K562 (cell line): ENCODE measurements around the gene PRM3. TPM values are rescaled to one million over a fixed set of nuclear protein-coding genes. Genes with fewer than 3 reads are reported as not detected.
A peak's percentile ranks its signal among the peaks of the same experiment; 100 is the strongest.

Experiments
- ADNP ChIP-seq: fragments of 200-800 bp; sonication (Bioruptor generic); IDR thresholded peaks from 2 replicates; pipeline ENCODE4 v1.6.1; 2016; ENCODE audit warnings: missing genetic modification characterization, missing compliant biosample characterization
- AFF4 ChIP-seq: sonication (generic); formaldehyde crosslinking; IDR thresholded peaks from 2 replicates; pipeline ENCODE4 v1.8.0; 2023; ENCODE audit warnings: mild to moderate bottlenecking, missing genetic modification reagents
- CBX8 ChIP-seq: fragments of 200-600 bp; sonication (generic); IDR thresholded peaks from 2 replicates; pipeline ENCODE4 v1.6.1; 2012; ENCODE audit warnings: borderline replicate concordance, mixed run types, low read depth, mild to moderate bottlenecking, moderate library complexity, mixed read lengths, low read length, control low read depth, inconsistent platforms; ENCODE audit not compliant: poor library complexity, severe bottlenecking; ENCODE audit errors: extremely low read depth
- CHD4 ChIP-seq: fragments of 200-600 bp; sonication (generic); IDR thresholded peaks from 3 replicates; pipeline ENCODE4 v1.6.1; 2012; ENCODE audit warnings: low read depth, mild to moderate bottlenecking, mixed read lengths, low read length, inconsistent platforms; ENCODE audit not compliant: insufficient read depth, insufficient replicate concordance, poor library complexity, severe bottlenecking
- DDX20 ChIP-seq: fragments of 450-650 bp; IDR thresholded peaks from 2 replicates; pipeline ENCODE4 v1.6.1; 2016; ENCODE audit warnings: missing genetic modification characterization, low read depth, mild to moderate bottlenecking, missing compliant biosample characterization, moderate library complexity
- KAT7 ChIP-seq: sonication (generic); formaldehyde crosslinking; IDR thresholded peaks from 2 replicates; pipeline ENCODE4 v1.8.0; 2022; ENCODE audit warnings: missing genetic modification reagents, mild to moderate bottlenecking, borderline replicate concordance
- MAFF ChIP-seq: IDR thresholded peaks from 2 replicates; pipeline ENCODE4 v1.6.1; 2012; ENCODE audit warnings: low read length, improper control_type of control experiment
- MLLT1 ChIP-seq, 2 experiments: fragments of 450-650 bp; IDR thresholded peaks; 2 replicates each; pipeline ENCODE4 v1.6.1; 2016
- MTA3 ChIP-seq: fragments of 450-650 bp; formaldehyde crosslinking; IDR thresholded peaks from 2 replicates; pipeline ENCODE4 v1.6.1; 2017; ENCODE audit warnings: mild to moderate bottlenecking, borderline replicate concordance
- MXD1 ChIP-seq: fragments of 250-450 bp; sonication (Bioruptor Pico); IDR thresholded peaks from 2 replicates; pipeline ENCODE4 v1.8.0; 2021; ENCODE audit warnings: borderline replicate concordance, mild to moderate bottlenecking, moderate library complexity; ENCODE audit not compliant: poor library complexity, severe bottlenecking
- NRF1 ChIP-seq, 2 experiments: fragments of 450-650 bp; IDR thresholded peaks in 1 of 2; conservative IDR thresholded peaks in 1 of 2; 2 replicates each; pipeline ENCODE4 v1.6.1; 2014; ENCODE audit warnings: mild to moderate bottlenecking in 2 of 2
- POLR2A ChIP-seq: fragments of 450-650 bp; conservative IDR thresholded peaks from 2 replicates; pipeline ENCODE4 v1.6.1; 2016
- POLR2AphosphoS2 ChIP-seq: IDR thresholded peaks from 2 replicates; pipeline ENCODE4 v1.6.1; 2012; ENCODE audit warnings: low read length, improper control_type of control experiment
- XRCC4 ChIP-seq: IDR thresholded peaks from one replicate; pipeline ENCODE4 v1.6.1; 2011; ENCODE audit not compliant: insufficient read depth, insufficient read length; ENCODE audit errors: extremely low read depth
- ZNF23 ChIP-seq: fragments of 250-450 bp; sonication (Bioruptor Pico); IDR thresholded peaks from 2 replicates; pipeline ENCODE4 v1.4.0; 2020; ENCODE audit warnings: mild to moderate bottlenecking
- ZNF408 ChIP-seq: fragments of 250-450 bp; sonication (Bioruptor Pico); IDR thresholded peaks from 2 replicates; pipeline ENCODE4 v1.4.0; 2020; ENCODE audit warnings: low read depth, mild to moderate bottlenecking, moderate library complexity
- ZNF57 ChIP-seq: fragments of 450-650 bp; formaldehyde crosslinking; IDR thresholded peaks from 2 replicates; pipeline ENCODE4 v1.4.0; 2020; ENCODE audit warnings: mild to moderate bottlenecking, moderate library complexity
- ZNF699 ChIP-seq: fragments of 250-450 bp; sonication (Bioruptor Pico); IDR thresholded peaks from 2 replicates; pipeline ENCODE4 v1.8.0; 2021; ENCODE audit warnings: mild to moderate bottlenecking, moderate library complexity; ENCODE audit not compliant: insufficient replicate concordance
- polyA plus RNA-seq, 8 experiments: library from polyadenylated mRNA; depleted of rRNA in 4 of 8; stranded (reverse) in 5 of 8; unstranded in 3 of 8; fragments of >200 nt; fragmentation: Nextera tagmentation in 2 of 8; fragmentation: Illumina TruSeq in 1 of 8; extraction: Ambion mirVana in 2 of 8; extraction: Trizol in 1 of 8; gene quantifications; 2 replicates each; pipeline versions ENCODE4 v1.2.1 to v1.2.3, GENCODE V29; 2011 to 2014; ENCODE audit warnings: inconsistent platforms in 1 of 8, missing spikeins in 1 of 8
- total RNA-seq, 7 experiments: library from RNA; depleted of rRNA in 6 of 7; stranded (reverse); fragments of >200 nt in 6 of 7; fragmentation: Illumina TruSeq in 2 of 7; extraction: Trizol in 2 of 7; gene quantifications; 2 replicates each; pipeline versions ENCODE4 v1.2.1 to v1.2.3, GENCODE V29; 2011 to 2021; ENCODE audit warnings: low replicate concordance in 1 of 7

Gene PRM3
- total and polyA plus RNA-seq, 9 of the 15 experiments (the other 6 are each of a cell fraction or from before 2014, with no cell fraction given), result not detected

GRCh38 chr16:11251525-11252481 is 21.6 kb downstream of the PRM3 start (continued):
- TF ChIP-seq AFF4 (CRISPR knock-in tag), result peak; percentile 36; the same call in 1 of the 2 replicates
- TF ChIP-seq XRCC4, result no peak
- peak; percentile 67; the same call in 1 of the 2 replicates for TF ChIP-seq MTA3
- peak; percentile 86; the same call in 1 of the 2 replicates for TF ChIP-seq POLR2AphosphoS2
- no peak for TF ChIP-seq ADNP (tag)
- TF ChIP-seq ZNF23 (CRISPR knock-in tag), result no peak
- TF ChIP-seq CHD4, result no peak
- TF ChIP-seq NRF1 (conservative IDR thresholded peaks at IDR 0.05 in 1 of 2, IDR thresholded peaks at IDR 0.05 in 1 of 2), result peak; percentile 70
- 0 out of 2 replicates have a peak, but pooled peaks have one; percentile 11 for TF ChIP-seq MAFF
- peak in 1 of 2 experiments; percentile 40; a peak in 1 of 4 replicates for TF ChIP-seq MLLT1 (IDR thresholded peaks at IDR 0.05)
- TF ChIP-seq CBX8, result no peak
- TF ChIP-seq KAT7, result peak; percentile 47; the same call in 1 of the 2 replicates
- TF ChIP-seq MXD1, result no peak
- no peak for TF ChIP-seq ZNF699 (CRISPR knock-in tag)
- no peak for TF ChIP-seq DDX20 (tag)
- TF ChIP-seq POLR2A, result peak; percentile 37; the same call in 1 of the 2 replicates
- no peak for TF ChIP-seq ZNF408 (CRISPR knock-in tag)
- TF ChIP-seq ZNF57 (CRISPR knock-in tag), result no peak
